ENCODE results near the gene JARID2. TPM values are rescaled to one million over a fixed set of nuclear protein-coding genes. Genes with fewer than 3 reads are reported as not detected.

JARID2 gene
- total RNA-seq, 4 donors from 2014 or later: 6.6 to 8.1 (median 7.5) TPM

DNA sequence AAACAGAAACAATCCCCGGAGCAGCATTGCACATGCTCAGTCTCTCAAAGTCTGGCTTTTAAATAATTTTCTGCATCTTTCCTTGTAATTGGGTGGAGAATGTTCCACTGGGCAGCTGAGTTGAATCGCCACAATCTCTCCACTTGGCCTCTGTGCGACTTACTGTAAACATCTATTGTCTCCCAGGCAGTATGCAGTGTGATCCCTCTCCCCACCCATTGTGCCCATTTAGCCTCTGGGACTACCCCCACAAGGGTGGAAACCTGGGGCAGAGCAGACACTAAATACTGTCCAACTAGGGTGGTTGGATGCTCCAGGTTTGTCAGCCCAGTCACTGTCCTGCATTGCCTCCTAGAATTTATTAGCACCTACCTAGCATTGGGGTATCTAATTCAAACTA lies 96.2 kb downstream of the JARID2 start:
- TF ChIP-seq, protein P1, sequence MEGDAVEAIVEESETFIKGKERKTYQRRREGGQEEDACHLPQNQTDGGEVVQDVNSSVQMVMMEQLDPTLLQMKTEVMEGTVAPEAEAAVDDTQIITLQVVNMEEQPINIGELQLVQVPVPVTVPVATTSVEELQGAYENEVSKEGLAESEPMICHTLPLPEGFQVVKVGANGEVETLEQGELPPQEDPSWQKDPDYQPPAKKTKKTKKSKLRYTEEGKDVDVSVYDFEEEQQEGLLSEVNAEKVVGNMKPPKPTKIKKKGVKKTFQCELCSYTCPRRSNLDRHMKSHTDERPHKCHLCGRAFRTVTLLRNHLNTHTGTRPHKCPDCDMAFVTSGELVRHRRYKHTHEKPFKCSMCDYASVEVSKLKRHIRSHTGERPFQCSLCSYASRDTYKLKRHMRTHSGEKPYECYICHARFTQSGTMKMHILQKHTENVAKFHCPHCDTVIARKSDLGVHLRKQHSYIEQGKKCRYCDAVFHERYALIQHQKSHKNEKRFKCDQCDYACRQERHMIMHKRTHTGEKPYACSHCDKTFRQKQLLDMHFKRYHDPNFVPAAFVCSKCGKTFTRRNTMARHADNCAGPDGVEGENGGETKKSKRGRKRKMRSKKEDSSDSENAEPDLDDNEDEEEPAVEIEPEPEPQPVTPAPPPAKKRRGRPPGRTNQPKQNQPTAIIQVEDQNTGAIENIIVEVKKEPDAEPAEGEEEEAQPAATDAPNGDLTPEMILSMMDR (IDR thresholded peaks at IDR 0.05): no peak
- no peak for TF ChIP-seq POLR2A (IDR thresholded peaks at IDR 0.05)
- H3K27ac ChIP-seq: no peak overlapping the region
- no peak overlapping the region for H3K4me3 ChIP-seq (replicated peaks in 1 of 3)
- no peaks in the 10 kb centered on the region for H3K36me3 ChIP-seq
- H3K9me3 ChIP-seq: no peaks in the 10 kb centered on the region
- intact Hi-C loops (cut with DNase I): no loop called here
- no peaks in the 10 kb centered on the region for H3K27me3 ChIP-seq
- no peaks in the 10 kb centered on the region for H3K4me1 ChIP-seq
- DNase-seq: no peak
- WGBS, 2 donors: 91% methylated on average over 3 of the region's 3 CpGs

DNA sequence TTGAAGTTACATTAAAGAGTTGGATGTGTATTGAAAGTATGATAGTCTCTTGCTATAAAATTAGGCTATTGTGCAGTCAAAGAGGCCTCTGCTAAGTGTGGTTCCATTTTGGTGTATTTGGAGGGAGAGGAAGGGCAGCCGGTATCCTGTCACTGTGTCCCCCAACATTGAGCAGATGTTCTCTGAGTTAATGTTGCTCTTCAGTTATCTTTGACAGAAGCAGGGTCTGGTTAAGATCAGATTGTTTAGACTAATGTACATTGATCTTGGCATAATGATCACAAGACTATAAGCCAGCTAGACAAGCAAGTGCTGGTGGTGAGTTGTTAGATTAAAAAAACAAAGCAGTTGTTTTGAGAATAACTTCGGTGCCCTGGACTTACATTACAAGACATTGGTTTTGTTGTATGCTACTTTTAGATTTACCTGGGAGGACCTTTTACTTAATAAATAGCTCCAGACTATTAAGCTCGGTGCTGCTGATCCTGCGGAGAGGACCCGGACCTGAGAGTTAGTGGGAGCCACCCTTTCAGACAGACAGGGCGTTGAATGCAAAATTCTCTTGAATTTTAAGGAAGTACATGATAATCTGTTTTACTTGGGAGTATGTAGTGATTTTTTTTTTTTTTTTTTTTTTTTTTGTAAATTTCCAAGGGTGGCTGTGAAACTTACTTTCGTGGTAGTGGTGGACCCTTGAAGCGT lies 97.8 kb downstream of the JARID2 start:
- 80 to 85% methylated on average over 8 of the region's 8 CpGs for WGBS, 2 donors
- no peaks in the 10 kb centered on the region for H3K36me3 ChIP-seq
- no peaks in the 10 kb centered on the region for H3K9me3 ChIP-seq
- intact Hi-C loops (cut with DNase I): no loop called here
- H3K27me3 ChIP-seq: no peaks in the 10 kb centered on the region
- H3K27ac ChIP-seq: no peak overlapping the region
- H3K4me1 ChIP-seq: no peaks in the 10 kb centered on the region
- TF ChIP-seq, protein P1 (IDR thresholded peaks at IDR 0.05): no peak
- no peak for TF ChIP-seq POLR2A (IDR thresholded peaks at IDR 0.05)
- no peak overlapping the region for H3K4me3 ChIP-seq (replicated peaks in 1 of 3)
- DNase-seq: no peak

DNA sequence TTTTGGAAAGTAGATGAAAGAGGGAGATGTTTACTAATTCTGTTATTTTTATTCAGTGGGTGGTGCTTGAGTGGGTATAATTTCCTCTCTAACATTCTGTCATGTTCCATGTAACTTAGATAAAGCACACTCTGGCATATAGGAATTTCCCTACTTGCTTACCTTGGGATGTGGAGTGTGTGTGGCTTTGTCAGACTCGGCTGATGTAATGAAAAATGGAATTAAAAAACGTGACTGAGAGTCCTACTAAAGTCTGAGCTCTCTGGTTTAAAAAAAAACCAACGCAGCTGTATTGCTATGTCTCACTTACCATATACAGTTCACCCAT lies 98.3 kb downstream of the JARID2 start:
- Histone ChIP-seq H3K9me3 (no peaks in the 10 kb centered on the region), H3K36me3 (no peaks in the 10 kb centered on the region), H3K4me1 (no peaks in the 10 kb centered on the region), H3K27me3 (no peaks in the 10 kb centered on the region), H3K27ac (no peak overlapping the region), H3K4me3 (replicated peaks in 1 of 3) (no peak overlapping the region)
- TF ChIP-seq, protein P1 (IDR thresholded peaks at IDR 0.05): no peak
- TF ChIP-seq POLR2A (IDR thresholded peaks at IDR 0.05): no peak
- no peak for DNase-seq
- intact Hi-C loops (cut with DNase I): no loop called here
- WGBS, 2 donors: 78 to 82% methylated on average over 3 of the region's 3 CpGs

DNA sequence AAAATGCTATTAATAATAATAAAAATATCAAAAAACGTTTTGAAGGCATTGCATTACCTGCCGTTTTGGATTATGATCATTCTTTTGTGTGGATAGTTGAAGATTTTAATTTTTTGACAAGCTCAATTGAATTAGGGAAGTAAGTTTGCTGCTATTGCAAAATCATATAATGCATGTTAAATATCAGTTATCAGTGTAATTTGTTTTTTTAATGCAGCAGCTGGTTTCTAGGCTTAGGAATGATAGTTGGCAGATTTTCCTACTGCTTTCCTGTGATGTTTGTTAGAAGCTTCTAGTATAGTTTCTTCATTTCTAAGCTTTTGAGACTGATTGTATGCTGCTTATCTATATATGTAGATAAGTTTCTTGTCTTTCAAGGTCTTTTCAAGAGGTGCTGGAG lies 99.0 kb downstream of the JARID2 start:
- H3K27ac ChIP-seq: no peak overlapping the region
- H3K9me3 ChIP-seq: no peaks in the 10 kb centered on the region
- H3K4me1 ChIP-seq: no peaks in the 10 kb centered on the region
- TF ChIP-seq POLR2A (IDR thresholded peaks at IDR 0.05): no peak
- TF ChIP-seq, protein P1 (IDR thresholded peaks at IDR 0.05): no peak
- no peaks in the 10 kb centered on the region for H3K36me3 ChIP-seq
- no peaks in the 10 kb centered on the region for H3K27me3 ChIP-seq
- intact Hi-C loops (cut with DNase I): no loop called here
- no peak for DNase-seq
- WGBS, 2 donors: 82 to 86% methylated on average over 2 of the region's 2 CpGs
- H3K4me3 ChIP-seq (replicated peaks in 1 of 3): no peak overlapping the region

DNA sequence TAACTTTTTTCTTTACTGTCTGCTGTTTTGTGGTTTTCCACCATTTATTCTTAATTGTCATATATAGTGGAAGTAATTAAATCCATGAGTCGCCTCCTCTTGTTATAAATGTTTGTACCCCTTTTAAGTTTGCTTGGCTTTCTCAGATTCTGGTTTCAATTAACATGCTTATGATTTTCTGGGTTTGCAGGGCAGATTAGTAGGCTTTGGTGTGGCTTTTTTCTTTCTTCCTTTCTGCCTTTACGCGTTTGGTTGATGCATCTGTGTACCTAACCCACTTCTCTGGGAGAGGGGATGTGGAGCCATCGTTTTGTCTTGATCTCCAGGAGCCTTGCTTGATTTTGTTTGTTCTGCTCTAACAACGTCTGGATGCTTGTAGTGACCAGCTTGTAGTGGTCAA lies 100.4 kb downstream of the JARID2 start:
- TF ChIP-seq, protein P1 (IDR thresholded peaks at IDR 0.05): no peak
- no peak for TF ChIP-seq POLR2A (IDR thresholded peaks at IDR 0.05)
- 85 to 88% methylated on average over 5 of the region's 5 CpGs for WGBS, 2 donors
- H3K27ac ChIP-seq: no peak overlapping the region
- H3K36me3 ChIP-seq: no peaks in the 10 kb centered on the region
- no peaks in the 10 kb centered on the region for H3K9me3 ChIP-seq
- no peaks in the 10 kb centered on the region for H3K27me3 ChIP-seq
- no peak for DNase-seq
- intact Hi-C loops (cut with DNase I): no loop called here
- peaks cover 0 to under 1% of the 10 kb centered on the region in 2 donors for H3K4me1 ChIP-seq
- no peak overlapping the region for H3K4me3 ChIP-seq (replicated peaks in 1 of 3)

Measured in thyroid gland (tissue), 4 donors.